PC-9 (cell line): ENCODE measurements around the gene TFPI2. TPM values are rescaled to one million over a fixed set of nuclear protein-coding genes. Genes with fewer than 3 reads are reported as not detected.
A peak's percentile ranks its signal among the peaks of the same experiment; 100 is the strongest.

ENCODE experiments used
- BruUV-seq: library from RNA; stranded (reverse); fragments of 400-500 nt; replicated peaks from 2 replicates; lab custom pipeline; 2021; lab: Mats Ljungman, UMichigan
- CTCF ChIA-PET: fragments of 300-600 bp; sonication (Branson Sonifier 250); formaldehyde crosslinking; loops from one replicate; lab custom pipeline; 2022; ENCODE audit warnings: antibody characterized with exemption; lab: Charles Lee
- POLR2A ChIA-PET: fragments of 300-600 bp; sonication (Branson Sonifier 250); formaldehyde crosslinking; loops from one replicate; lab custom pipeline; 2022; ENCODE audit warnings: antibody characterized with exemption; ENCODE audit not compliant: unreplicated experiment; lab: Charles Lee
- DNase-seq, 2 experiments: peaks; one replicate each; pipeline versions ENCODE4 v3.0.0 to v3.0.0-alpha.2; 2015 to 2022; ENCODE audit warnings: mixed read lengths in 1 of 2
- H2AFZ ChIP-seq: fragments of 200-600 bp; sonication (generic); 2 replicates; pipeline ENCODE4 v1.8.1; 2017; ENCODE audit warnings: antibody characterized with exemption
- H3F3A ChIP-seq: fragments of 200-600 bp; sonication (generic); 2 replicates; pipeline ENCODE4 v1.8.1; 2017; ENCODE audit warnings: antibody characterized with exemption, mild to moderate bottlenecking, low read depth; ENCODE audit not compliant: insufficient read depth
- H3K27ac ChIP-seq: fragments of 200-600 bp; sonication (generic); 2 replicates; pipeline ENCODE4 v1.6.1; 2016; ENCODE audit warnings: mixed run types
- H3K27me3 ChIP-seq: fragments of 200-600 bp; sonication (generic); 2 replicates; pipeline ENCODE4 v1.6.1; 2016; ENCODE audit warnings: low read depth, mixed run types; ENCODE audit not compliant: insufficient read depth
- H3K36me3 ChIP-seq: fragments of 200-600 bp; sonication (generic); 2 replicates; pipeline ENCODE4 v1.6.1; 2016; ENCODE audit warnings: low read depth, mixed run types
- H3K4me1 ChIP-seq: fragments of 200-600 bp; sonication (generic); replicated peaks from 2 replicates; pipeline ENCODE4 v1.6.1; 2016; ENCODE audit warnings: mixed run types; ENCODE audit not compliant: insufficient read depth
- H3K4me2 ChIP-seq: fragments of 200-600 bp; sonication (generic); 2 replicates; pipeline ENCODE4 v1.6.1; 2017; ENCODE audit warnings: mixed run types
- H3K4me3 ChIP-seq: fragments of 200-600 bp; sonication (generic); 2 replicates; pipeline ENCODE4 v1.6.1; 2016; ENCODE audit warnings: mixed run types
- H3K79me2 ChIP-seq: fragments of 200-600 bp; sonication (generic); 2 replicates; pipeline ENCODE4 v1.6.1; 2017; ENCODE audit warnings: low read depth, mixed run types
- H3K9me2 ChIP-seq: fragments of 200-600 bp; sonication (generic); 2 replicates; pipeline ENCODE4 v1.8.1; 2017; ENCODE audit warnings: mild to moderate bottlenecking; ENCODE audit not compliant: insufficient read depth
- H3K9me3 ChIP-seq: fragments of 200-600 bp; sonication (generic); 2 replicates; pipeline ENCODE4 v1.8.1; 2016; ENCODE audit warnings: low read depth; ENCODE audit not compliant: insufficient read depth
- H4K20me1 ChIP-seq: fragments of 200-600 bp; sonication (generic); 2 replicates; pipeline ENCODE4 v1.8.1; 2017; ENCODE audit not compliant: insufficient read depth
- CTCF ChIP-seq: fragments of 200-600 bp; sonication (generic); conservative IDR thresholded peaks from 2 replicates; pipeline ENCODE4 v1.6.1; 2017; ENCODE audit warnings: mixed run types, antibody characterized with exemption, mild to moderate bottlenecking, moderate library complexity
- EZH2 ChIP-seq: fragments of 200-600 bp; sonication (generic); IDR thresholded peaks from 2 replicates; pipeline ENCODE4 v1.8.0; 2017; ENCODE audit warnings: antibody characterized with exemption, low read depth
- intact Hi-C: fragments of 100-400 bp; cut with micrococcal nuclease; formaldehyde crosslinking; loops from one replicate; pipeline ENCODE4 v1.10.0; 2022; ENCODE audit not compliant: unreplicated experiment
- total RNA-seq: library from RNA; stranded (reverse); gene quantifications from 2 replicates; pipeline ENCODE4 v1.2.3, GENCODE V29; 2021

TFPI2 gene
- total RNA-seq, 1 experiment from 2014 or later = 67.3 TPM

GRCh38 chr7:93894426-93894825, 3.9 kb upstream of the TFPI2 start:
- ChIA-PET POLR2A (no interaction called here), CTCF (no interaction called here)
- H3K9me3 ChIP-seq = no peaks in the 10 kb centered on the region
- no peaks in the 10 kb centered on the region for H3K79me2 ChIP-seq
- H3F3A ChIP-seq = no peaks in the 10 kb centered on the region
- H3K27me3 ChIP-seq = no peaks in the 10 kb centered on the region
- no peaks in the 10 kb centered on the region for H3K36me3 ChIP-seq
- no peak overlapping the region for H2AFZ ChIP-seq
- no TSS peak for BruUV-seq
- no peak for DNase-seq
- H4K20me1 ChIP-seq = no peaks in the 10 kb centered on the region
- no peak overlapping the region for H3K27ac ChIP-seq
- no peak overlapping the region for H3K4me3 ChIP-seq
- no peak overlapping the region for H3K4me2 ChIP-seq
- intact Hi-C loops = loop anchor here (5.0 to 10.0 kb wide), 2 partner anchors 380 to 503 kb away; no protein-coding TSS in a partner anchor
- peaks cover 23% of the 10 kb centered on the region for H3K4me1 ChIP-seq
- TF ChIP-seq CTCF = no peak
- no peak for TF ChIP-seq EZH2
- H3K9me2 ChIP-seq = no peaks in the 10 kb centered on the region

GRCh38 chr7:93890041-93890463, 501 bp downstream of the TFPI2 start:
- H2AFZ ChIP-seq = peak overlapping the region; percentile 92
- peaks cover 17% of the 10 kb centered on the region for H3K4me1 ChIP-seq
- no TSS peak for BruUV-seq
- H3K9me2 ChIP-seq = no peaks in the 10 kb centered on the region
- H3K27ac ChIP-seq = peak overlapping the region; percentile 68
- H3K27me3 ChIP-seq = no peaks in the 10 kb centered on the region
- TF ChIP-seq EZH2 (no peak), CTCF (peak; percentile 8; the same call in 1 of the 2 replicates)
- peak; percentile 56 to 63 for DNase-seq
- 0 out of 2 replicates have a peak, but pooled peaks cover 7% of the 10 kb centered on the region for H3K36me3 ChIP-seq
- no peaks in the 10 kb centered on the region for H3K9me3 ChIP-seq
- POLR2A ChIA-PET = interaction anchor here (0.5 to 0.7 kb wide), 2 partner anchors 94 to 393 kb away, joined by 3 to 4 read pairs; no protein-coding TSS in a partner anchor
- H3K79me2 ChIP-seq = no peaks in the 10 kb centered on the region
- H3K4me2 ChIP-seq = peak overlapping the region; percentile 84
- CTCF ChIA-PET = interaction anchor here (0.6 to 1.1 kb wide), 2 partner anchors 27 to 105 kb away, joined by 3 to 8 read pairs; no protein-coding TSS in a partner anchor
- H4K20me1 ChIP-seq = no peaks in the 10 kb centered on the region
- intact Hi-C loops = loop anchor here (1.0 to 10.0 kb wide), 6 partner anchors 24 to 507 kb away; partner anchors contain the start of gene BET1
- peak overlapping the region; percentile 91 for H3K4me3 ChIP-seq
- H3F3A ChIP-seq = no peaks in the 10 kb centered on the region

- BruUV-seq = TSS peak; percentile 63
- peak overlapping the region; percentile 91; the same call in 1 of the 2 replicates for H3K4me3 ChIP-seq
- CTCF ChIA-PET = interaction anchor here (0.5 kb wide), 1 partner anchor 1053 kb away, joined by 17 read pairs; the partner anchor contains the start of gene CDK6
- no peaks in the 10 kb centered on the region for H3F3A ChIP-seq
- no peaks in the 10 kb centered on the region for H4K20me1 ChIP-seq
- H3K9me2 ChIP-seq = no peaks in the 10 kb centered on the region
- POLR2A ChIA-PET = no interaction called here
- H3K4me1 ChIP-seq = peaks cover 17% of the 10 kb centered on the region
- H3K36me3 ChIP-seq = 0 out of 2 replicates have a peak, but pooled peaks cover 7% of the 10 kb centered on the region
- H3K27ac ChIP-seq = peak overlapping the region; percentile 68
- no peaks in the 10 kb centered on the region for H3K27me3 ChIP-seq
- no peaks in the 10 kb centered on the region for H3K9me3 ChIP-seq
- H2AFZ ChIP-seq = peak overlapping the region; percentile 92; the same call in 1 of the 2 replicates
- DNase-seq = no peak
- no peaks in the 10 kb centered on the region for H3K79me2 ChIP-seq
- H3K4me2 ChIP-seq = peak overlapping the region; percentile 84
- TF ChIP-seq EZH2 (no peak), CTCF (no peak)
- intact Hi-C loops = loop anchor here (10.0 kb wide), 1 partner anchor 644 kb away; no protein-coding TSS in a partner anchor
Measured at GRCh38 chr7:93889261-93889660, 1.3 kb downstream of the TFPI2 start.
